ENCODE results near the gene PRR18.

The PRR18 gene

GRCh38 chr6:166333172-166333995 lies 25.2 kb upstream of the PRR18 start:
- no peak for DNase-seq (ENCODE audit: low spot score)

- no peak for DNase-seq (ENCODE audit: low spot score)
These were observed 23.6 kb upstream of the PRR18 start for GRCh38 chr6:166331503-166332415.

GRCh38 chr6:166330612-166331011 lies 22.4 kb upstream of the PRR18 start:
- DNase-seq (ENCODE audit: low spot score) = peak; percentile 83

DNA sequence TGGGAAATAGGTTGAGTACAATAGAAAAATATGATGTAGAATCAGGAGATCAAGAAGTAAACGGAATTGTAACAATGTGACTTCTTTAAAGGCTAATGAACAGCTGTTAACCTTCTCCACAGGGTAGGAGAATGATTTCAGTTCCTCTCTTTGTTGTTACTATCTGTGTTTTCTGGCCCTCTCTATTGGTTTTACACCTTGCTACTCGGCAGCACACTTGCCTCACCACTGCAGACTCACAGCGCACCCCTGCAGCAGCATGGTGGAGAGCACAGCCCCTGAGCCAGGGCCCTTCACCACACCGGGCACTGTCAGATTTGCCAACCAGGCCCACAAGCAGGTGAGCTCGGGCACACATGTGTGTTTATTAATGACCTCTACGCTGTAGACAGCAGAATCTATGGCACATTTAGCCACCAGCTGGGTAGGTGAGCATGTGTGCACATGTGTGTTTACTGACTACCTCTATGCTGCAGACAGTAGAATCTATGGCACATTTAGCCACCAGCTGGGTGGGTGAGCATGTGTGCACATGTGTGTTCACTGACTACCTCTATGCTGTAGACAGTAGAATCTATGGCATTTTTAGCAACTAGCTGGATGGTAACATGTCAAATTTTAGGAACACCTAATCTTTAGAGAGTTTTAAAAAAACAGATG lies 17.3 kb upstream of the PRR18 start:
- DNase-seq (ENCODE audit: low spot score) = no peak

DNA sequence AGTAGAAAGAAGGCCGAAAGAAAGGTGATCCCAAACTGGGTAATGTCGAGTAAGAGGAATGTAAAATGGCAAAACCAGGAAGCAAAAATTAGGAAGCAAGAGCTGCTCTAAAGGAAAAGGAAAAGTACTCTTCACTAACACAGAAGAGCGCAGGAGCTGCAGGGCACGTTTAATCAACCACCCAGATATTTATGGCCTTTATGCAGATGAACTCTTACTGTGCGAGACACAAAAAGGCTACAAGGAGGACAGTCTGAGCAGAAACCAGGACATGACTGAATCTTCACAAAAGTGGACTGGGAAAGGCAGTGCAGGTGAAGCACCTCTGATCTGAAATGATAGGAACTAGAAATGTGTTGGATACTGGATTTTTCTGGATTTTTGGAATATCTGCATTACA lies 15.2 kb upstream of the PRR18 start:
- DNase-seq (ENCODE audit: low spot score) = no peak

- DNase-seq (ENCODE audit: low spot score) = no peak
These were observed 10.7 kb upstream of the PRR18 start for GRCh38 chr6:166318649-166319600.

DNA sequence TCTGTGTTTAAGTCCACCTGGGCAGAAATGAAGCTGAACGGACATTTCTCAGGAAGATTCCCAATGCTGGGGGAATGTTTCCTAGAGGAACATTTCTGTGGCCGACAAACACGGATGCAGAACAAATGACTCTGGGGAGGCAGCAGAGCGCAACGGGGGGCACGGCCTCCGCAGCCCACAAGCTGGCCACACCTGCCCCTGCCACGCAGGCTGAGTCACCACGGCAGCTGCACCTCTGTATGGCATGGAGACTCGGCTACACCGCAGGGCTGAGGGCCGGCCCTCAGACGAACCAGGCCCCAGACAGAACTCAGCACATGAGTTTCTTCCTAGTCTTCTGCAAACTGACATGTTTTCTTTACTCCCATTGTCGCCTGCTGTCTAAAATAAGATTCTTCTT lies 10.0 kb upstream of the PRR18 start:
- DNase-seq (ENCODE audit: low spot score) = no peak

- DNase-seq (ENCODE audit: low spot score) = no peak
These were observed 9.3 kb upstream of the PRR18 start for GRCh38 chr6:166317261-166318212.

DNA sequence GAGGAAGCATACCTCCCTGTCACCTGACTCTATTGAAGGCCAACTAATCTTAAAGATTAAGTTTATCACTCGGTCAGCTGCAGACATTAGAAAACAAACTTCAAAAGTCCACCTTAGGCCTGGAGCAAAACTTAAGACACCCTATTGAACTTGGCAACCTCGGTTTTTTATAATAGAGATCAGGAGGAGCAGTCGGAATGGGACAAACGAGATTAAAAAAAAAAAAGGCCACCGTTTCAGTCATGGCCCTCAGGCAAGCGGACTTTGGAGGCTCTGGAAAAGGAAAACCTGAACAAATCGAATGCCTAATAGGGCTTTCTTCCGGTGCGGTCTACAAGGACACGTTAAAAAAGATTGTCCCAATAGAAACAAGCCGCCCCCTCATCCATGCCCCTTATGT lies 7.2 kb upstream of the PRR18 start:
- DNase-seq (ENCODE audit: low spot score) = no peak

- DNase-seq (ENCODE audit: low spot score) = no peak
These were observed 6.3 kb upstream of the PRR18 start for GRCh38 chr6:166314454-166314853.

- DNase-seq (ENCODE audit: low spot score) = peak; percentile 76
These were observed 5.3 kb upstream of the PRR18 start for GRCh38 chr6:166313255-166314070.

DNA sequence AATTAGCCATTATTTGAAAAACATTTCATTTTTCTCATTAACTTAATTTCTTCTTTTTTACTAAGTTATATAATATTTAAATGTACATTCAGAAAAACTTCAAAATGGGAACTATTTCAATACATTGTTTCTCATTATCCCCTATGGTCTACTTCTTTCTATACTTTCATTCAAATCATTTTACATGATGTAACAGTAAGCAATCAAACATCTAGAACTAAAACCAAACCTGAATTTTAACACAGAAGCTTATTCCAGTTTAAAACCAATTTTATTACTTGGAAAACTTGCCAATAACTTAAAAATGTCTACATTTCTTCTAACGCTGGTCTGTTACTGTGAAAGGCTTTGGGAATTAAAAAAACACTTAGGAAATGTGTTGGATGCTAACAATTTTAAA lies 4.6 kb upstream of the PRR18 start:
- DNase-seq (ENCODE audit: low spot score) = no peak

DNA sequence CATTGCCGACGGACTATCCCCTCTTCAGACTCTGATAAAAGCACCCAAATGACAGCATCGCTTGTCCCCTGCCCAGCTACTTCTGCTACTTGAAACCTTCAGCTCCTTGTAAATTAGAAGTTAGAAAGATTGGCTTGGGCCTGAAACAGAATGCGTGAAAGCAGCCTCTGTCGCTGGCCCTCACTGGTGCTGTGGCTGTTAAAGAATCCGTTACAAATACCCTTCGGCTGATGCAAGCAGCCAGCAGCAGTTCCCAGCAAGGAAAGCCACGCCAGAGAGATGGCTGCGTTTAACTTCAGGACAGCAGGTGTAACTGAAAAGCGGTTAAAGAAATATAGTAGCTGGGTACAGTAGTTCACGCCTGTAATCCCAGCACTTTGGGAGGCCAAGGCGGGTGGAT lies 2.4 kb upstream of the PRR18 start:
- DNase-seq (ENCODE audit: low spot score) = no peak

- DNase-seq (ENCODE audit: low spot score) = no peak
These were observed 1.8 kb upstream of the PRR18 start for GRCh38 chr6:166309977-166310376.

DNA sequence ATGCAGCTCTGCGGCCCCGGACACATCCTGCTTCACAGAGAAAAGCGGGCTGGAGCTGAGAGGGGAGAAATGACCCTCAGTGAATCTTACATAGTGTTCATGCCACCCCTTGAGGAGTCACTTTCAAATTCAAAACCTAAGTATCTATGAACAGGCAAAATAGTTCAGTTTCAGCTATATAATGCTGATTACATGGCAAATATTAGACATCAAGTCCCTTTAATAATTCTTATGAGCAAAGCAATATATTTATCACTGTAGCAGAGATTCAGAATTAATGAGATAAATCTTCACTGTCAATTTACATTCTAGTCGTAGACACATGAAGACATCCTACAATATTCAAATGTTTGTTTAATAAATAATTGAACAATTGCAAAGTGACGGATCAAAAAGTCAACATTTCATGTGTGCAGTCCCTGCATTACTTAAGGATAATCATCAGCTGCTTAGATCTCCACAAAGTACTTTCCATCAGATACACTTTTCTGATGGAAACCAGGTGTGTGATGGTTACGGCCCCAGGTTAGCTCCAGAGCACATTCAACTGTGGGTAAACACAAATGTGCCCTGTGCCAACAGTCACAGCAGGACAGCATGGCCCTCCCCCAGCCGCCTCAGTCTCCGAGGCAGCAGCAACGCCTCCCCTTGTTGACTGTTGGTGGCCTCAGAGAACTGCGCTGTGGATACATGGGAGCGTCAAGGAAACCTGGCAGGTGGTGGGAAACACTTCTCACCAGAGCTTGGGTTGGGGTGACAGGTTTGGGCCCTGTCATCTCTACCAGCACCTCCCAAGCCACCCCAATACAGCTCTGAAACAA lies 787 bp upstream of the PRR18 start:
- DNase-seq (ENCODE audit: low spot score) = peak; percentile 83

DNA sequence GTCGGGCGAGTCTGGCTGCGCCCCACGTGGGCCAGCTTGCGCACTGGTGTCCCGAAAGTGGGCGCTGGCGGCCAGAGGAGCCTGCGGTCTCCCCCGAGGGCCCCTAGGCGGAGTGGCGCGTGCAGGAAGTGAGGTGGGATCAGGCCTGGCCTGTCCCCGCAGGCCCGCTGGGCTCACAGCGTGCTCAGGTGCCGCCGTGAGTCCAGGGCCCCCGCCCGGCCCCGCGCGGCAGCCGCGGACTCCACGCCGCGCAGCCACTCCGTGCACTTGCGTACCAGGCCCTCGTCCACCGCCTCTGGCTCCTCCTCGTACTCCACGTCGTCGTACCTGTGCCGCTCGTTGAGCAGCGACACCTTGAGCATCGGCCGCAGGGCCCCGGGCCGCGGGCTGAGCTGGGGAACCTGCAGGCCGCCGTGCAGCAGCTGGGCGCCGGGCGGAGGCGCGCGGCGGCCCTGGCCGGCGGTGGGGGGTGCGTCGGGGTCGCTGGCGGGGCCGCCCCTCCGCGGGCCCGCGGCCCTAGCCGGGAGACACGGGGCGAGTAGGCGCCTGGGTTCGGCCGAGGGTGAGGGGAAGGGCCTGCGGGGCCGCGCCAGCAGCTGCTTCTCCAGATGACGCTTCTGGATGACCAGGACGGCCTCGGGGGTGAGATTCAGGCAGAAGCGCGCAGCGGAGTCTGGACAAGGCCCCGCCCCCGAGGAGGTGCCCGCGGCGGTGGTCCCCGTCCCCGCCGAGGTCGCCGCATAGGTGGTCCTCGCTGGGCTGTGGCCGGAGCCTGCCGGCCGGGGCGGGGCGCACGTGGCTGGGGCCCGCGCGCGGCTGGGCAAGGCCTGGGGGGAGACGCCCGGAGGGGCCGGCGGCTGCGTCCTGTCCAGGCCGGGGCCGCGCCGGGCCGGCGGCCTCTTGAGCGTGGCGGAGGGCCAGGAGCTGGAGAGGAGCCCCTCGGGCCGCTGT lies 835 bp downstream of the PRR18 start:
- peak; percentile 34 for DNase-seq (ENCODE audit: low spot score)

DNA sequence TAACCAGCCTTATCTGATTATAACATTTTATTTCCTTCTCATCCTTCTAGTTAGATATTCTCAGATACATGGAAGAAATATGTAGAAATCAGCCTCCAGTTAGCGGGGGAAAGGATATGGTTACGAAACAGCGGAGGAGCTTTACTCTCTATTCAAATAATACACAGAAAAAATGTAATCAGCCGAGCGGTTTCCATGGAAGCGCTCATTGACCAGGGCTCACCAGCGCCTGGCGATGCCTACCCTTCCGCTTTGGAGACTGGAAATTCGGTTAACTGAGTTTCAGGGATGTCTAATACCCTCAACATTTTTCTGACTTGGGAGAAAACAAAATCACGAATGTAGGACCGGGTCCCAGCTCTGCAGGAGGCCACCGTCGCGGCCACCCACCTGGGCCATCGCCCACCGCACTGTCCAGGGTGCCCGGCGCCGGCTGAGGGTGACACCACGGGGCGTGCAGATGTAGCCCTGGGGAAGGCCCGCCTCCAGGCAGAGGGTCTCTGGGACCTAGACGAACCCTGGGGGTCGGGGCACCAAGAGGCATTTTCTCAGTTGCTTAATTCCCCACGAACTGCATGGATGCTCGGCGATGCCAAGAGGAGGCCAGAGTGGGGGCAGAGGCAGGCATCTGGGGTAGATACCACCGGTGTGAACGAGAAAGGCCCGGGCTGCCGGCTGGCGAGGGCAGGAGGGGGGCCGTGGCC lies 1.7 kb downstream of the PRR18 start:
- peak; percentile 27 for DNase-seq (ENCODE audit: low spot score)
